GM13977 (cell line): ENCODE results near the gene MED13L.

Experiments used
- DNase-seq: peaks from one replicate; pipeline ENCODE4 v3.0.0; 2012; ENCODE audit warnings: low spot score
- in situ Hi-C: fragments of 300-500 bp; cut with MboI; formaldehyde crosslinking; loops from one replicate; pipeline ENCODE4 v1.12.0; 2022; ENCODE audit warnings: low sequenced_read_pairs, low pct_unique_long_range_greater_than_20kb, mixed read lengths, inconsistent platforms; ENCODE audit not compliant: unreplicated experiment
- TF ChIP-seq, protein P1 (sequence below): IDR thresholded peaks from 2 replicates; pipeline ENCODE4 v1.5.1; 2012; ENCODE audit warnings: mild to moderate bottlenecking, control low read depth; ENCODE audit not compliant: insufficient read depth; ENCODE audit errors: extremely low read depth, missing control alignments

MED13L gene

DNA sequence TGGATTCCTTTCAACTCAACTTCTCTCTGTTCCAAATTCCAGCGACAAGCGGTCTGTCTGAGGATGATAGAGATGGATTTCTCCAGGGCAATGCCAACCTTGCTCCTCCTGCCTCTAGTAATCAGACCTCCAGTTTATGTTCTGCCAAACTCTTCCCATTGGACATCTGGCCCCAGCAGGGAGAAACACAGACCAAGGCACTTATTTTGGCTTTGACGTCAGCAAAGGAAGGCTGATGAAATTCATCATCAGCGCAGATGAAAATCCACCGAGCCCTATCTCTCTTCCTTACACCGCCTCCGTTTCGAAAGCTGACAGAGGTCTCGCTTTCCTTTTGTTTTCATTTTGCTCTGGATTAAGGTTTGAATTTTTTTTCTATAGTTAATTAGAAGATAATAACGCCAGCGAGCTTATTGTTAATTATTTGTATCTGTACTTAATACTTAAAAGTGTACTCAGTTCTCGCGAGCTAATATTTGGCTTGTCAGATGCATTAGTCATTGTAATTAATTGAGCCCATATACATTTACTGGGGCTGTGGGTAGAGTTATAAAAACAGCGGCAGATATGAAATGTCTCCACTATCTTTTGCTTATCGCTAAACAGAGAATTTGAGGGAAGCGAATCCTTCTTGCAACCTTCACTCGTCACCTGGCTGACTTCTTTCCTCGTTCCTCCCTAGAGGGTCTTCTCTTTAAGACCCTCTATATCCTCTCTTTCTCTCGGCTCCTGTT lies 35.9 kb upstream of the MED13L start:
- in situ Hi-C loops = no loop called here
- TF ChIP-seq, protein P1, sequence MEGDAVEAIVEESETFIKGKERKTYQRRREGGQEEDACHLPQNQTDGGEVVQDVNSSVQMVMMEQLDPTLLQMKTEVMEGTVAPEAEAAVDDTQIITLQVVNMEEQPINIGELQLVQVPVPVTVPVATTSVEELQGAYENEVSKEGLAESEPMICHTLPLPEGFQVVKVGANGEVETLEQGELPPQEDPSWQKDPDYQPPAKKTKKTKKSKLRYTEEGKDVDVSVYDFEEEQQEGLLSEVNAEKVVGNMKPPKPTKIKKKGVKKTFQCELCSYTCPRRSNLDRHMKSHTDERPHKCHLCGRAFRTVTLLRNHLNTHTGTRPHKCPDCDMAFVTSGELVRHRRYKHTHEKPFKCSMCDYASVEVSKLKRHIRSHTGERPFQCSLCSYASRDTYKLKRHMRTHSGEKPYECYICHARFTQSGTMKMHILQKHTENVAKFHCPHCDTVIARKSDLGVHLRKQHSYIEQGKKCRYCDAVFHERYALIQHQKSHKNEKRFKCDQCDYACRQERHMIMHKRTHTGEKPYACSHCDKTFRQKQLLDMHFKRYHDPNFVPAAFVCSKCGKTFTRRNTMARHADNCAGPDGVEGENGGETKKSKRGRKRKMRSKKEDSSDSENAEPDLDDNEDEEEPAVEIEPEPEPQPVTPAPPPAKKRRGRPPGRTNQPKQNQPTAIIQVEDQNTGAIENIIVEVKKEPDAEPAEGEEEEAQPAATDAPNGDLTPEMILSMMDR = no peak
- no peak for DNase-seq

DNA sequence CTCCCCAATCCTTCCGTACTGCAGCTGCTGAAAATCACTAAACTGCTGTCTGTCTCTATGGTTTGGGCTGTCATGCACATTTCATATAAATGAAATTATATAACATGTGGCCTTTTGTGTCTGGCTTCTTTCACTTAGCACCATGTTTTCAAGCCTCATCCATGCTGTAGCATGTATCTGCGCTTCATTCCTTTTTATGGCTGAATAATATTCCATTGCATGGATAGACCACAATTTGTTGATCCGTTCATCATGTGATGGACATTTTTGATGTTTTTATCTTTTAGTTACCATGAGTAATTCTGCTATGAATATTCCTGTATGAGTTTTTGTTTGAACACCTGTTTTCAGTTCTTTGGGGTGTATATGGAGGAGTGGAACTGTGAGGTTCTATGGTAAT lies 32.6 kb upstream of the MED13L start:
- in situ Hi-C loops = no loop called here
- TF ChIP-seq, protein P1 = no peak
- no peak for DNase-seq

DNA sequence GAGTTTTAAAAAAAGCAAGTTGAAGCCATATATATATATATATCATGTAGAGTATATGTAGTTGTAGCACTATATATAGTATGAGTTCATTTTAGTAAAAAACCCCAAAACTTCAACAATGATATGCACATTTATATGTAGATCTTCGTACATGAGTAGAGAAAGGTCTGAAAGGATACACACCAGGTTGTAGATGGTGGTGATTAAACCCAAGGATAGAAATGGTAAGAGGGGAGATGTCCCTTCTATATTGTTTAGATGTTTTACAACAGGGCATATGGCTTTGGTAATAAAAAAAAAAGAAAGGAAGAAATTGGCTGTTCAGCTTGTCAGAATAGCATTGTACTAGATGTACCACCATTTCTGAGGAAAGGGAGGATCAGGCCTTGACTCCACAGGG lies 31.9 kb upstream of the MED13L start:
- no peak for DNase-seq
- TF ChIP-seq, protein P1 = no peak
- in situ Hi-C loops = no loop called here

DNA sequence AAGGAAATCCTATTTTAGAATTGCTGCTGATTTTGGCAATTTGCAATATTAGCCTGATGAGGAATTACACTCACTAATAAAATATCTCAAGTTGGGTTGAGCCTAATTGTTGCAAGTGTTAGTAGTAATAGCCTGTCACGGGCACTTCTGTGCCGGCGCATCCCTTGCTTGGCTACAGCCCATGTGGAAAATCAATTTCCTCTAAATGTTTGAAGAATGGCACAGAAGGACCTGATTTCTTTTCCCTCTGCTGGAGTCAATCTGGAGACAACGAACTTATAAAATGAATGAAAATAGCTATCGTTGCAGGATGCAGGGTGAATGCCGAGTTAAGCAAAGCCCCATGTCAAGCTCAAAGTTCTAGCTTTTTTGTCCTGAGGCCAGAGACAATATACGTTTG lies 31.2 kb upstream of the MED13L start:
- TF ChIP-seq, protein P1 = no peak
- no peak for DNase-seq
- in situ Hi-C loops = no loop called here

DNA sequence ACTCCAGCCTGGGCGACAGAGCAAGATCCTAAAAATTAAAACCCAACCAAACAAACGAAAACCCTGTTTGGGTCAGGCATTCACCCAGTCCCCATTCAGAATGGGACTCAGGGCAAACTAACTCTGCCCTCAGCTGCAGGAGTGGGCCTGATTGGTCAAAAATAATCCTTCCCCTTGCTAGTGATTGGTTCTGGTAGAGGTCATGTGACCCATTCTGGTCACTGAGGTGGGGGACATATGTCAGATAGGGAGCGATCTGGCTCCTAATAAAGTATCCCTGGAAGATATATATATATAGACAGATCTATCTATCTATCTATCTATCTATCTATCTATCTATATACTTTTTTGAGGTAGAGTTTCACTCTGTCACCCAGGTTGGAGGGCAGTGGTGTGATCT lies 29.5 kb upstream of the MED13L start:
- DNase-seq = no peak
- in situ Hi-C loops = no loop called here
- TF ChIP-seq, protein P1 = no peak

DNA sequence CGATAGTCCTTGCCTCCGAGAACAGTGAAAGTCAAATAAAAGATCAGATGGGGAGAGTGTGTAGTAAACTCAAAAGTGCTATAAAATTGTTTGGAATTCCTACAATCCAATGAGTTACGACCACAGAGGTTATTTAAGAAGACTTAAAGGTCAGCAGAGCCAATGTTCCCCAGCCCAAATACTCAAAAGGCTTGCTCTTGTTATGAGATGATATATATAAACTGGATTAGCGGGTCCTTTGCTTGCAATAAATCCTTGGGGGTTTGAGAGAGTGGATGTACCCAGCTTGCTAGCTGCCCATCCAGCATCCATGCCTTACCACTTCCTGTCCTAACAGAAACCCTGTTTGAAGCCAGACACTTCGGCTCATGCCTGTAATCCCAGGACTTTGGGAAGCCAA lies 29.0 kb upstream of the MED13L start:
- TF ChIP-seq, protein P1 = no peak
- in situ Hi-C loops = no loop called here
- no peak for DNase-seq

DNA sequence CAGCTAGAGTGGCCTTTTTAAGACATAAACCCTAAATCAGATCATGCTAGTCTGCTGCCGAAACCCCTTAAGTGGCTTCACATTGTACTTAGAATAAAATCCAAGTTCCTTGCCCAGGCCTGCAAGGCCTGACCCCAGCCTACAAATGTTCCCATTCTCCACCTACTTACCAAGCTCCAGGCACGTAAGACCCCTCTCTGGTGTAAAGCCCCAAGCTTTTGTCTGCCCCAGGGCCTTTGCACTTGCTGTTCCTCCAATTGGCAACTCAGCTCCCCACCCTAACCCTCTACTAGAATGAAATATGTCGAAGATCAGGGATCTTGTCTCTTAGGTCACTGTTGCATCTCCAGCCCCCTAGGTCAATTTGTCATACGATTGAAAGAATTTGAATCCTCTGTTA lies 27.1 kb upstream of the MED13L start:
- no peak for DNase-seq
- TF ChIP-seq, protein P1 = no peak
- in situ Hi-C loops = no loop called here
